GM12873 (cell line): Measurements from ENCODE around the gene BBLN.

ENCODE experiments used
- CTCF ChIP-seq: IDR thresholded peaks from 2 replicates; pipeline ENCODE4 v1.5.1; 2012; ENCODE audit warnings: low read depth, mild to moderate bottlenecking, moderate library complexity, low read length, control low read depth; ENCODE audit not compliant: insufficient read depth; ENCODE audit errors: missing control alignments

Gene BBLN

DNA sequence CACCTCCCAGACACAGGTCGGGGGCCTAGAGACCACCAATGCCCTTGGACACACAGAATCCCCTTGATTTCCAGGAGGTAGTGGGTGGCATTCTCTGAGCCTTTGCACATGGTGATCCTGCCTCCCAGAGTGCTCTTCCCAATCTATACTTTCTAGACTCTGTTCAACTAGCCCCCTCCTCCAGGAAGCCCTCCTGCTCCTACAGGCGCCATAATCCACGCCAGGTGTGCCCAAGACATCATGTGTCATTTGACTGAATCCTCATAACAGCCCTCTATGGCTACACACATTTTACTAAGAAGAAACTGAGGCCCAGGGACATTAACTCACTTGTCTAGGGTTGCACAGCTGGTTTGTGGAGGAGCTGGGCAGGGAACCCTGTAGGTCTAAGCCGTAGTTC is 7.1 kb downstream of the BBLN start:
- TF ChIP-seq CTCF = no peak

GRCh38 chr9:128168731-128169308 is 8.8 kb downstream of the BBLN start:
- TF ChIP-seq CTCF = no peak

GRCh38 chr9:128169492-128169891 is 9.4 kb downstream of the BBLN start:
- no peak for TF ChIP-seq CTCF

- no peak for TF ChIP-seq CTCF
These were observed 9.9 kb downstream of the BBLN start for GRCh38 chr9:128169925-128170324.

- TF ChIP-seq CTCF = no peak
These were observed 14.0 kb downstream of the BBLN start for GRCh38 chr9:128174062-128174461.

DNA sequence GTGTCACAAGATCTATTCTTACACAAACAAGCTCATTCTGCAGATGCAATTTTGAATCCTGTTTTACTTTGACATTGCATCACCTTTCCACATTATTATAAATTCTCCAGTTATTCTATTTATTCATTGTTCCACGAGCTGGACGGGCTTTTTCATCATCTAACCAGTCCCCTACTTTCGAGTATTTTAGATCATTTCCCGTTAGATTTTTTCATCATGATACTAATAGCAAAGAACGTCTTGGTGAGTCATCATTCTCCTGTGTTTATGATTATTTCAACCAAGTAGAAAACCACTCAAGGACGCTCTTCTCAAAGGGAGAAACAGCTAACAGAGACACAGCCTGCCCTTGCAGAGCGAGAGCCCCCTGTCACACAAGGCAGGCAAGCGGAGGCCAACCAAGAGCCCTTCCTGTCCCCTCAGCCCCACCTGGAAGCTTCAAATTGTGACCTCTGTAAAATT is 15.1 kb downstream of the BBLN start:
- no peak for TF ChIP-seq CTCF

DNA sequence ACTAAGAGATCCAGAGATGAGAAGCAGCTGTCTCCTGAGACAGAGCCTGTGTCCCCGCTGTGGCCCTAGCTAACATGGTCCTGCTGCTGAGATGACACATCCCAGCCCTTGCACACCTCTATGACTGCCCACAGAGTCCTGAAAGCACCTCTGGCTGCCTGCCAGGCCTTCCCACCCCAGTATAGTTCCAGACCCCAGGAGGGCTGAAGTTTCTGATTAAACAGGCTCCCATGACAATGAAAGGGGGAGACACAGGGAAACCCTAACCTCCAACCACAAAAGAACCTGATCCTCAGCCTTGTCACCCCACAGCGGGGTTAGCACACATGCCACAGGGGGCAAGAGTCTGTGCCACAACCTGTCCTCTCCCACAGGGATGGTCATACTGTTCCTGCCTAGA is 15.7 kb downstream of the BBLN start:
- no peak for TF ChIP-seq CTCF
